ENCODE results near the gene HSPH1. TPM values are rescaled to one million over a fixed set of nuclear protein-coding genes. Genes with fewer than 3 reads are reported as not detected.

The HSPH1 gene
- total RNA-seq, 1 donor from 2014 or later = 94.9 TPM

DNA sequence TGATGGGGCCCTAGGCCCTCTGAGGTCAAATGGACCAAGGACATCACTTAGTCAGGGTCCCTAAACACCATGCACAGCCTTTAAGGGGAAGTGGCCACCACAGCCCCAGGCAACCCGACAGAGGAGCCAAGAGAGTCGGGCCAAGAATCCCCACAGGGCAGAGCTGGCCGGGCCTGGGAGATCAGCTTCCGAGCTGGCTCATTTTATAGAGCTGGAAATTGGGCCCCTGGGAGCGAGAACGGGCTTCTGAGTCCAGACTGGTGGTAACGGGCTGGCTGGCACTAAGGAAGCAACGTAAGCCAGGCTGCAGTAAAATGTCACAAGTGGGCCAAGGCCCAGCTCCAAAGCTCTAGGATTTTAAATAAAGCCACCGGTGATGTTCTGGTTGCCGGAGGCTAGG, 51.1 kb downstream of the HSPH1 start:
- H3K36me3 ChIP-seq = no peaks in the 10 kb centered on the region
- H3K36me3 Mint-ChIP-seq = no peaks in the 10 kb centered on the region
- H3K4me1 ChIP-seq = no peaks in the 10 kb centered on the region
- no peaks in the 10 kb centered on the region for H3K4me1 Mint-ChIP-seq
- no peaks in the 10 kb centered on the region for H3K9me3 Mint-ChIP-seq
- no peaks in the 10 kb centered on the region for H4K20me1 ChIP-seq (ENCODE audit: low read depth)
- H3K4me3 Mint-ChIP-seq = no peak overlapping the region
- no peak for DNase-seq (ENCODE audit: low spot score)
- H3K27ac Mint-ChIP-seq = no peak overlapping the region
- no peak overlapping the region for H3K9ac ChIP-seq
- no peaks in the 10 kb centered on the region for H3K79me2 ChIP-seq (ENCODE audit: low read depth)
- H3K27me3 Mint-ChIP-seq (ENCODE audit: insufficient read depth, low read depth) = peaks cover 4% of the 10 kb centered on the region
- no peaks in the 10 kb centered on the region for H3K27me3 ChIP-seq
- no peak overlapping the region for H2AFZ ChIP-seq (replicated peaks)
- no peaks in the 10 kb centered on the region for H3F3A ChIP-seq (ENCODE audit: low read depth)
- H3K4me2 ChIP-seq = no peak overlapping the region
- H3K27ac ChIP-seq = no peak overlapping the region
- no peak for TF ChIP-seq EZH2phosphoT487 (IDR thresholded peaks at IDR 0.05)
- TF ChIP-seq, protein P1, sequence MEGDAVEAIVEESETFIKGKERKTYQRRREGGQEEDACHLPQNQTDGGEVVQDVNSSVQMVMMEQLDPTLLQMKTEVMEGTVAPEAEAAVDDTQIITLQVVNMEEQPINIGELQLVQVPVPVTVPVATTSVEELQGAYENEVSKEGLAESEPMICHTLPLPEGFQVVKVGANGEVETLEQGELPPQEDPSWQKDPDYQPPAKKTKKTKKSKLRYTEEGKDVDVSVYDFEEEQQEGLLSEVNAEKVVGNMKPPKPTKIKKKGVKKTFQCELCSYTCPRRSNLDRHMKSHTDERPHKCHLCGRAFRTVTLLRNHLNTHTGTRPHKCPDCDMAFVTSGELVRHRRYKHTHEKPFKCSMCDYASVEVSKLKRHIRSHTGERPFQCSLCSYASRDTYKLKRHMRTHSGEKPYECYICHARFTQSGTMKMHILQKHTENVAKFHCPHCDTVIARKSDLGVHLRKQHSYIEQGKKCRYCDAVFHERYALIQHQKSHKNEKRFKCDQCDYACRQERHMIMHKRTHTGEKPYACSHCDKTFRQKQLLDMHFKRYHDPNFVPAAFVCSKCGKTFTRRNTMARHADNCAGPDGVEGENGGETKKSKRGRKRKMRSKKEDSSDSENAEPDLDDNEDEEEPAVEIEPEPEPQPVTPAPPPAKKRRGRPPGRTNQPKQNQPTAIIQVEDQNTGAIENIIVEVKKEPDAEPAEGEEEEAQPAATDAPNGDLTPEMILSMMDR (IDR thresholded peaks at IDR 0.05) = no peak
- no peak for TF ChIP-seq EZH2 (IDR thresholded peaks at IDR 0.05)
- H3K4me3 ChIP-seq = no peak overlapping the region
- H3K9me3 ChIP-seq (ENCODE audit: low read depth) = no peaks in the 10 kb centered on the region

DNA sequence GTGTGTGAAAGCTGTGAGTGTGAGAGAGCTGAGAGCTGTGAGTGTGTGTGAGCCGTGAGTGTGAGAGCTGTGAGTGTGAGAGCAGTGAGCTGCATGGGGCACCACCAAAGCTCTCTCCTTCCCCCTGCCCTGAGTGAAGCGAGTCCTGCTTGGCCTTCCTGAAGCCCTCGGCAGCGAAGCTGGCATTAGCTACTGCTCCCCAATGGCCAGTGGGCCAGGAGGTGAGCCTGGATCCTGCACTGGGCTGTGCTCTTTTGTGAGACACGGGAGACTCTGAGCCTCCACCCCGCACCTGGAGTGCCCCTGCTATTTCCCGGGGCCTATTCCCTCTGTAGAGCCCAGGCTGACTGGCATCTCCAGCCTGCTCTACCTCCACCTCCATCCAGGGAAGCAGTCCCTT, 51.5 kb downstream of the HSPH1 start:
- Histone ChIP-seq H3K79me2 (ENCODE audit: low read depth) (no peaks in the 10 kb centered on the region), H4K20me1 (ENCODE audit: low read depth) (no peaks in the 10 kb centered on the region), H3K36me3 (no peaks in the 10 kb centered on the region), H3K4me2 (no peak overlapping the region), H3K9me3 (ENCODE audit: low read depth) (no peaks in the 10 kb centered on the region), H3F3A (ENCODE audit: low read depth) (no peaks in the 10 kb centered on the region), H3K9ac (no peak overlapping the region), H2AFZ (replicated peaks) (no peak overlapping the region), H3K27ac (no peak overlapping the region), H3K4me3 (no peak overlapping the region), H3K4me1 (no peaks in the 10 kb centered on the region), H3K27me3 (no peaks in the 10 kb centered on the region)
- Mint-ChIP-seq H3K36me3 (no peaks in the 10 kb centered on the region), H3K27me3 (ENCODE audit: insufficient read depth, low read depth) (peaks cover 2% of the 10 kb centered on the region), H3K4me3 (no peak overlapping the region), H3K27ac (no peak overlapping the region), H3K4me1 (no peaks in the 10 kb centered on the region), H3K9me3 (no peaks in the 10 kb centered on the region)
- TF ChIP-seq, protein P1 (IDR thresholded peaks at IDR 0.05) = no peak
- no peak for TF ChIP-seq EZH2phosphoT487 (IDR thresholded peaks at IDR 0.05)
- TF ChIP-seq EZH2 (IDR thresholded peaks at IDR 0.05) = no peak
- DNase-seq (ENCODE audit: low spot score) = no peak

DNA sequence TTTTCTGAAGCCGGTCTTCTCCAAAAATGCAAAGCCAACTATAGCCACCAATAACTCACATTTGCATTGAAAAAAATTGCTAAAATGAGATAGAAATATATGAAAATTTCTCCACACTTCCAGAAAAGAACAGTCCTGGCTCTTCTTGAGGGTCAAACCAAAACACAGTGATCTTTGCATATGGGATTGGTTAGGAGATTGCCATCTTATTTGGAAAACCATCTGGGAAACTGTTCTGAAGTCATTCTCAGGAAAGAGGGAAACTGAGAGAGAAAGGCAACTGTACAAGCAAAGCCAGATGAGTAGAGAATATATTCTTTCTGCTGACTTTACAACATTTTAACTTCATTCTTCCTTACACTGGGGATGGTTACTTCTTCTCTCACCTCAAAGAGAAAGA, 54.6 kb downstream of the HSPH1 start:
- H3K9me3 Mint-ChIP-seq = no peaks in the 10 kb centered on the region
- H3F3A ChIP-seq (ENCODE audit: low read depth) = no peaks in the 10 kb centered on the region

DNA sequence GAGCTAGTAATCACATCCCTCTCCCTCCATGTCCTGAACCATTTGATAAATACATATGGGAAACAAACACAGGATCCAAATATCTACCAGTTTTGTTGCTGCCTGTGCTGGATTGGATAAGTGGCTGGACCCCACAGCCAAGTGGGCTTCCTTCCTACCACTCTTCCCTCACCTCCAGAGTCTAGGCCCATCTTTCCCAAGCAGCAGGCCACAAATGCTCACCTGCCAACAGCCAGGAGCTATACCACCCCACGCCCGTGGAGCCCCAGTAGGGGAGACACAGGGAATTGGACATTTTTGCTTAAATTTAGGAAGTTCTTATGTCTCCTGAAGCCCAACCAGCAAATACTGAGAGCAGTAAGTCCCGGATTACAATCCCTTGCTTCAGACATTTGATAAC, 55.8 kb downstream of the HSPH1 start:
- H3K4me1 ChIP-seq = no peaks in the 10 kb centered on the region
- no peak overlapping the region for H3K4me2 ChIP-seq
- no peaks in the 10 kb centered on the region for H3K36me3 ChIP-seq
- H3K36me3 Mint-ChIP-seq = no peaks in the 10 kb centered on the region
- no peak overlapping the region for H3K4me3 ChIP-seq
- no peaks in the 10 kb centered on the region for H3K27me3 ChIP-seq
- H3K27me3 Mint-ChIP-seq (ENCODE audit: insufficient read depth, low read depth) = peaks cover 2% of the 10 kb centered on the region
- DNase-seq (ENCODE audit: low spot score) = no peak
- H3K27ac ChIP-seq = no peak overlapping the region
- H3K4me1 Mint-ChIP-seq = no peaks in the 10 kb centered on the region
- no peaks in the 10 kb centered on the region for H4K20me1 ChIP-seq (ENCODE audit: low read depth)
- TF ChIP-seq, protein P1 (IDR thresholded peaks at IDR 0.05) = no peak
- TF ChIP-seq EZH2phosphoT487 (IDR thresholded peaks at IDR 0.05) (no peak), EZH2 (IDR thresholded peaks at IDR 0.05) (no peak)
- no peaks in the 10 kb centered on the region for H3K9me3 ChIP-seq (ENCODE audit: low read depth)
- no peak overlapping the region for H3K9ac ChIP-seq
- no peaks in the 10 kb centered on the region for H3K9me3 Mint-ChIP-seq
- H3K4me3 Mint-ChIP-seq = no peak overlapping the region
- H3K27ac Mint-ChIP-seq = no peak overlapping the region
- H2AFZ ChIP-seq (replicated peaks) = no peak overlapping the region
- H3F3A ChIP-seq (ENCODE audit: low read depth) = no peaks in the 10 kb centered on the region
- H3K79me2 ChIP-seq (ENCODE audit: low read depth) = no peaks in the 10 kb centered on the region

More for the DNA sequence above, 54.6 kb downstream of the HSPH1 start:
- Histone ChIP-seq H3K9ac (no peak overlapping the region), H3K27ac (no peak overlapping the region), H3K4me3 (no peak overlapping the region), H3K79me2 (ENCODE audit: low read depth) (no peaks in the 10 kb centered on the region), H3K4me1 (no peaks in the 10 kb centered on the region), H3K4me2 (no peak overlapping the region), H4K20me1 (ENCODE audit: low read depth) (no peaks in the 10 kb centered on the region), H3K36me3 (no peaks in the 10 kb centered on the region), H3K27me3 (no peaks in the 10 kb centered on the region), H2AFZ (replicated peaks) (no peak overlapping the region), H3K9me3 (ENCODE audit: low read depth) (no peaks in the 10 kb centered on the region)
- no peaks in the 10 kb centered on the region for H3K27me3 Mint-ChIP-seq (ENCODE audit: insufficient read depth, low read depth)
- H3K4me3 Mint-ChIP-seq = no peak overlapping the region
- no peak overlapping the region for H3K27ac Mint-ChIP-seq
- DNase-seq (ENCODE audit: low spot score) = no peak
- no peaks in the 10 kb centered on the region for H3K4me1 Mint-ChIP-seq
- H3K36me3 Mint-ChIP-seq = no peaks in the 10 kb centered on the region
- no peak for TF ChIP-seq EZH2phosphoT487 (IDR thresholded peaks at IDR 0.05)

Data from neural progenitor cell (in vitro differentiated cells).